Right cardiac atrium (tissue), 5 donors: Measurements from ENCODE around the gene SNTG2. TPM values are rescaled to one million over a fixed set of nuclear protein-coding genes. Genes with fewer than 3 reads are reported as not detected.

Source experiments
- ATAC-seq, 2 donors: fragments of 200-7000 bp; cut with Tn5 transposase; one replicate each; pipeline versions ENCODE4 v1.8.0 to v1.9.1; 2020; ENCODE audit warnings: moderate library complexity in 2 of 2, mild to moderate bottlenecking in 1 of 2
- DNase-seq, 3 donors: peaks; one replicate each; pipeline ENCODE4 v3.0.0-alpha.2; 2020
- H3K27ac ChIP-seq: one replicate; pipeline ENCODE4 v1.5.1; 2013; ENCODE audit warnings: mild to moderate bottlenecking, low read length, control low read depth, moderate library complexity
- H3K27me3 ChIP-seq: one replicate; pipeline ENCODE4 v1.6.1; 2013; ENCODE audit not compliant: control insufficient read depth, insufficient read depth
- H3K4me1 ChIP-seq: one replicate; pipeline ENCODE4 v1.6.1; 2013; ENCODE audit warnings: low read length; ENCODE audit not compliant: control insufficient read depth, insufficient read depth
- H3K4me3 ChIP-seq: one replicate; pipeline ENCODE4 v1.5.1; 2013; ENCODE audit warnings: low read length, control low read depth
- H3K9me3 ChIP-seq: one replicate; pipeline ENCODE4 v1.6.1; 2013; ENCODE audit warnings: low read length; ENCODE audit not compliant: control insufficient read depth
- WGBS: extraction: QIAGEN DNeasy Blood & Tissue Kit; methylation state at CpG from one replicate; pipeline ENCODE4 v1.1.7; 2013; 5-methylcytosine and 5-hydroxymethylcytosine counted together
- intact Hi-C, 4 donors: fragments of 100-400 bp; cut with DNase I; formaldehyde crosslinking; loops; one replicate each; pipeline versions ENCODE4 v1.11.0 to v1.14.0; 2022 to 2023
- polyA plus RNA-seq: library from polyadenylated mRNA; stranded (reverse); fragments of 200-250 nt; gene quantifications from one replicate; pipeline ENCODE4 v1.2.3, GENCODE V29; 2013
- total RNA-seq, 4 donors: library from RNA; stranded (reverse); fragmentation: NEBNext Ultra II Directional; extraction: Animal tissue kit (Norgen Biotek cat#: 25700); gene quantifications; one replicate each; pipeline ENCODE4 v1.2.1, GENCODE V29; 2021
- donor health status: healthy with polysubstance abuse.
- donor health status: DM: no; HTN: yes; CAD: no.
- donor health status: DM: no; HTN: no; CAD: no.
- donor health status: DM: no; HTN: yes; CAD: no; lungs with severe emphysema.
- donor health status: DM: yes; HTN: yes; CAD: no.

Gene SNTG2
- total and polyA plus RNA-seq, 5 donors: 0.34 to 2.0 (median 0.93) TPM; not detected in 1

GRCh38 chr2:955829-956731 is 5.4 kb downstream of the SNTG2 start:
- 66% methylated on average over 33 of the region's 33 CpGs for WGBS
- H3K9me3 ChIP-seq: no peaks in the 10 kb centered on the region
- H3K27me3 ChIP-seq: no peaks in the 10 kb centered on the region
- H3K4me3 ChIP-seq: no peak overlapping the region
- DNase-seq (peak in 1 of 3 donors; percentile 54), ATAC-seq (peak in 1 of 2 donors; percentile 30)
- no peak overlapping the region for H3K27ac ChIP-seq
- intact Hi-C loops: loop anchor here in 2 of 4 donors (5.0 to 10.0 kb wide), 2 partner anchors 589 to 591 kb away; no protein-coding TSS in a partner anchor
- H3K4me1 ChIP-seq: no peaks in the 10 kb centered on the region

- WGBS: 79% methylated on average over 10 of the region's 10 CpGs
- H3K4me1 ChIP-seq: no peaks in the 10 kb centered on the region
- no peaks in the 10 kb centered on the region for H3K27me3 ChIP-seq
- ATAC-seq: no peak
- H3K4me3 ChIP-seq: no peak overlapping the region
- DNase-seq: no peak
- intact Hi-C loops: loop anchor here in 2 of 4 donors (5.0 to 10.0 kb wide), 2 partner anchors 585 to 588 kb away; no protein-coding TSS in a partner anchor
- no peaks in the 10 kb centered on the region for H3K9me3 ChIP-seq
- no peak overlapping the region for H3K27ac ChIP-seq
Observed at GRCh38 chr2:959457-959856, 8.8 kb downstream of the SNTG2 start.

GRCh38 chr2:960061-960736 is 9.6 kb downstream of the SNTG2 start:
- Histone ChIP-seq H3K27ac (no peak overlapping the region), H3K4me1 (no peaks in the 10 kb centered on the region), H3K9me3 (no peaks in the 10 kb centered on the region), H3K4me3 (no peak overlapping the region), H3K27me3 (no peaks in the 10 kb centered on the region)
- 80% methylated on average over 14 of the region's 14 CpGs for WGBS
- no peak for DNase-seq
- no peak for ATAC-seq
- intact Hi-C loops: no loop called here

- intact Hi-C loops: no loop called here
- ATAC-seq (no peak), DNase-seq (no peak)
- Histone ChIP-seq H3K9me3 (no peaks in the 10 kb centered on the region), H3K27me3 (no peaks in the 10 kb centered on the region), H3K27ac (no peak overlapping the region), H3K4me1 (no peaks in the 10 kb centered on the region), H3K4me3 (no peak overlapping the region)
Observed at GRCh38 chr2:961786-962185, 11.1 kb downstream of the SNTG2 start.

- Histone ChIP-seq H3K4me1 (no peaks in the 10 kb centered on the region), H3K27me3 (no peaks in the 10 kb centered on the region), H3K4me3 (no peak overlapping the region), H3K9me3 (no peaks in the 10 kb centered on the region), H3K27ac (no peak overlapping the region)
- 66% methylated on average over 6 of the region's 6 CpGs for WGBS
- ATAC-seq (no peak), DNase-seq (no peak)
- intact Hi-C loops: no loop called here
Observed at GRCh38 chr2:963876-964275, 13.2 kb downstream of the SNTG2 start.

- Histone ChIP-seq H3K27ac (no peak overlapping the region), H3K4me1 (no peaks in the 10 kb centered on the region), H3K9me3 (peaks cover 2% of the 10 kb centered on the region), H3K4me3 (no peak overlapping the region), H3K27me3 (no peaks in the 10 kb centered on the region)
- intact Hi-C loops: no loop called here
- 83% methylated on average over 8 of the region's 8 CpGs for WGBS
- DNase-seq (no peak), ATAC-seq (no peak)
Observed at GRCh38 chr2:964562-964961, 13.9 kb downstream of the SNTG2 start.

GRCh38 chr2:965640-966147 is 15.0 kb downstream of the SNTG2 start:
- Histone ChIP-seq H3K9me3 (peaks cover 2% of the 10 kb centered on the region), H3K27ac (no peak overlapping the region), H3K4me3 (no peak overlapping the region), H3K27me3 (no peaks in the 10 kb centered on the region), H3K4me1 (no peaks in the 10 kb centered on the region)
- ATAC-seq (peak in 1 of 2 donors; percentile 24), DNase-seq (no peak)
- 94% methylated on average over 12 of the region's 12 CpGs for WGBS
- intact Hi-C loops: no loop called here

GRCh38 chr2:973129-973528 is 22.5 kb downstream of the SNTG2 start:
- no peak for ATAC-seq
- DNase-seq: no peak
- Histone ChIP-seq H3K4me1 (peaks cover 3% of the 10 kb centered on the region), H3K4me3 (no peak overlapping the region), H3K27ac (no peak overlapping the region), H3K27me3 (no peaks in the 10 kb centered on the region), H3K9me3 (peaks cover 2% of the 10 kb centered on the region)
- intact Hi-C loops: no loop called here
- WGBS: 85% methylated on average over 3 of the region's 3 CpGs

- Histone ChIP-seq H3K4me3 (no peak overlapping the region), H3K4me1 (peaks cover 3% of the 10 kb centered on the region), H3K9me3 (peaks cover under 1% of the 10 kb centered on the region), H3K27me3 (no peaks in the 10 kb centered on the region), H3K27ac (no peak overlapping the region)
- 48% methylated on average over 8 of the region's 8 CpGs for WGBS
- DNase-seq (peak in 1 of 3 donors; percentile 19), ATAC-seq (no peak)
- intact Hi-C loops: no loop called here
Observed at GRCh38 chr2:974054-974453, 23.4 kb downstream of the SNTG2 start.

- 0% methylated on average over 2 of the region's 2 CpGs for WGBS
- ATAC-seq (peak in 1 of 2 donors; percentile 59), DNase-seq (no peak)
- Histone ChIP-seq H3K4me3 (no peak overlapping the region), H3K27me3 (no peaks in the 10 kb centered on the region), H3K9me3 (no peaks in the 10 kb centered on the region), H3K27ac (no peak overlapping the region), H3K4me1 (peaks cover 3% of the 10 kb centered on the region)
- intact Hi-C loops: no loop called here
Observed at GRCh38 chr2:974502-974901, 23.9 kb downstream of the SNTG2 start.

- Histone ChIP-seq H3K4me1 (peaks cover 3% of the 10 kb centered on the region), H3K27ac (no peak overlapping the region), H3K4me3 (no peak overlapping the region), H3K27me3 (no peaks in the 10 kb centered on the region), H3K9me3 (no peaks in the 10 kb centered on the region)
- 72% methylated on average over 4 of the region's 4 CpGs for WGBS
- DNase-seq (no peak), ATAC-seq (no peak)
- intact Hi-C loops: no loop called here
Observed at GRCh38 chr2:975095-975494, 24.4 kb downstream of the SNTG2 start.
